ENCODE results near the gene NFKB2. TPM values are rescaled to one million over a fixed set of nuclear protein-coding genes. Genes with fewer than 3 reads are reported as not detected.

NFKB2 gene
- total RNA-seq, 4 donors from 2014 or later, result 19.3 to 49.2 (median 31.8) TPM

- TF ChIP-seq CTCF (IDR thresholded peaks at IDR 0.05) (no peak), EP300 (IDR thresholded peaks at IDR 0.05) (no peak), POLR2A (IDR thresholded peaks at IDR 0.05) (no peak)
- Histone ChIP-seq H3K27me3 (peaks cover 0 to 98% of the 10 kb centered on the region in 2 donors), H3K4me3 (no peak overlapping the region), H3K4me1 (peaks cover 0 to 23% (median 15%) of the 10 kb centered on the region in 4 donors), H3K27ac (no peak overlapping the region), H3K9me3 (no peaks in the 10 kb centered on the region), H3K36me3 (no peaks in the 10 kb centered on the region)
- no peak for DNase-seq (ENCODE audit: low spot score in 2 of 2)
- 82 to 83% methylated on average over 14 to 16 of the region's 16 CpGs for WGBS, 2 donors
Observed at GRCh38 chr10:102413806-102414561, 18.5 kb downstream of the NFKB2 start.

GRCh38 chr10:102414749-102415148 is 19.2 kb downstream of the NFKB2 start:
- peaks cover 0 to 25% (median 17%) of the 10 kb centered on the region in 4 donors for H3K4me1 ChIP-seq
- WGBS, 2 donors, result 48 to 53% methylated on average over 14 to 20 of the region's 20 CpGs
- H3K9me3 ChIP-seq, result no peaks in the 10 kb centered on the region
- TF ChIP-seq CTCF (IDR thresholded peaks at IDR 0.05), result no peak
- no peak for TF ChIP-seq POLR2A (IDR thresholded peaks at IDR 0.05)
- TF ChIP-seq EP300 (IDR thresholded peaks at IDR 0.05), result no peak
- no peak for DNase-seq (ENCODE audit: low spot score in 2 of 2)
- no peak overlapping the region for H3K27ac ChIP-seq
- H3K36me3 ChIP-seq, result no peaks in the 10 kb centered on the region
- peaks cover 0 to 92% of the 10 kb centered on the region in 2 donors for H3K27me3 ChIP-seq
- no peak overlapping the region for H3K4me3 ChIP-seq

DNA sequence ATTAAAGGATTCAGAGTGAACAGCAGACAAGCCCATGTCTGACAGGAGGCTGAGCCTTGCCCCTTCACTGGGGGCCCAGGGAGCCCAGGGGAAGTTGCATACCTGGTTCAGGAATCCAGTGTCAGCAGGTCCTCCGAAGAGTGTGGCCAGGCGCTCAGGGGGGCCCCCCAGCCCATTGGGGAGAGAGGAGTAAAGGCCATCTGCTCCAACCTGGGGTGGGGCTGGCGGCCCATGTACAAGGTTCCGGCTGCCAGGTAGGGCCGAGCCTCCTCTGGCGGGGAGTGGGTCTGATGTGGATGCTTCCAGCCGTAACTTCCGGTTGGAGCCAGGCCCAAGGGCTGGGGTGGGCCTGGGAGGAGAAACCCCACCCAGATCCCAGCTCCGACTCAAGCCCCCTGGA is 20.8 kb downstream of the NFKB2 start:
- TF ChIP-seq POLR2A (IDR thresholded peaks at IDR 0.05), result no peak
- TF ChIP-seq EP300 (IDR thresholded peaks at IDR 0.05), result no peak
- peaks cover 0 to 22% (median 17%) of the 10 kb centered on the region in 4 donors for H3K4me1 ChIP-seq
- no peak overlapping the region for H3K4me3 ChIP-seq
- no peak overlapping the region for H3K27ac ChIP-seq
- DNase-seq (ENCODE audit: low spot score in 2 of 2), result no peak
- H3K9me3 ChIP-seq, result no peaks in the 10 kb centered on the region
- no peaks in the 10 kb centered on the region for H3K36me3 ChIP-seq
- H3K27me3 ChIP-seq, result peaks cover 0 to 77% of the 10 kb centered on the region in 2 donors
- 79 to 90% methylated on average over 9 of the region's 9 CpGs for WGBS, 2 donors

DNA sequence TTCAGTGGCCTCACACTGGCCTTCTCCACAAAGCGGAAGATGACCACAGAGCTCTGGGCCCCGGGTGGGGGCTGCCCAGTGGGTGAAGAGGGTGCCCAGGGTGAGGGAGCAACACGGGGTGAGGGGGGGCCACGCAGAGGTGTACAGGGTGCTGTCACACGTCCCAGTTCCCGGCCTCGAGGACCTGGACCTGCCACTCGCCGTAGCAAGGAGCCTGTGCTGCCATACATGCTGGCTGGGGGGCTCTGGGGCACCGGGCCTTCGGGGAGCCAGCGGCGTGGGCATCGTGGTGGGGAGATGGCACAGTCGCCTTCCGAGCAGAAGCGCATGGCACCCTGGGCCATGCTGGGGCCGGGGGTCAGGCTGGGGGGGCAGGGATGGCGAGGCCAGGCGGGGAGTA is 21.2 kb downstream of the NFKB2 start:
- no peak overlapping the region for H3K4me3 ChIP-seq
- H3K27ac ChIP-seq, result no peak overlapping the region
- 89 to 91% methylated on average over 18 of the region's 20 CpGs for whole genome bisulfite sequencing, 2 donors
- H3K27me3 ChIP-seq, result peaks cover 0 to 72% of the 10 kb centered on the region in 2 donors
- DNase-seq (ENCODE audit: low spot score in 2 of 2), result no peak
- no peaks in the 10 kb centered on the region for H3K36me3 ChIP-seq
- peaks cover 0 to 23% (median 18%) of the 10 kb centered on the region in 4 donors for H3K4me1 ChIP-seq
- TF ChIP-seq EP300 (IDR thresholded peaks at IDR 0.05) (no peak), POLR2A (IDR thresholded peaks at IDR 0.05) (no peak), CTCF (IDR thresholded peaks at IDR 0.05) (no peak)
- no peaks in the 10 kb centered on the region for H3K9me3 ChIP-seq

GRCh38 chr10:102418622-102419268 is 23.2 kb downstream of the NFKB2 start, which contains the start of gene PSD:
Gene PSD, minus strand, starts transcription at chr10:102418785. Its CDS starts 1,747 bp downstream, at chr10:102417038.
- peaks cover 0 to 52% of the 10 kb centered on the region in 2 donors for H3K27me3 ChIP-seq
- no peaks in the 10 kb centered on the region for H3K9me3 ChIP-seq
- peaks cover 0 to 8% (median 5%) of the 10 kb centered on the region in 3 donors for H3K36me3 ChIP-seq
- 15 to 21% methylated on average over 2 to 17 of the region's 45 CpGs for WGBS, 2 donors
- H3K4me1 ChIP-seq, result peaks cover 0 to 43% (median 36%) of the 10 kb centered on the region in 4 donors
- H3K27ac ChIP-seq, result no peak within 1 kb of the TSS
- H3K4me3 ChIP-seq, result peak within 1 kb of the TSS; percentile 67 to 99 (median 93)
- no peak for DNase-seq (ENCODE audit: low spot score in 2 of 2)
- TF ChIP-seq EP300 (IDR thresholded peaks at IDR 0.05), result no peak
- TF ChIP-seq POLR2A (IDR thresholded peaks at IDR 0.05), result no peak
- no peak for TF ChIP-seq CTCF (IDR thresholded peaks at IDR 0.05)
